ENCODE data around the gene SPON1.

DNA sequence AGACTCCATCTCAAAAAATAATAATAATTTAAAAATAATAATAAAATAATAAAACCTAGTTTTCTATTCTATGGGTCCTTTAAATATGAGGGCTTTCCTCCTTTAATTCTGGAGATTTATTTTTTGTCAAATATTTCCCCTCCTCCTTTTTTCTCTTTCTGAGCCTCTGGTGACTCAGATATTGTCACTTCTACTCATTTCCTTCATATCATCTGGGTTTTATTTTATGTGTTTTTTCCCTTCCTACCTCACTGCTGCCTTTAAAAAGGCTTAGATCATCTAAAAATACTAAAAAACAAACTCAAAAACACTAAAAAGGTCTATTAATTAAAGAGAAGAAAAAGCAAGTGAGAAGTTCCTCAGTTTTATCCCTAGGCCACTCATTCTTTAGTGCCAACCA is 138.9 kb downstream of the SPON1 start:
- TF ChIP-seq, protein P1, sequence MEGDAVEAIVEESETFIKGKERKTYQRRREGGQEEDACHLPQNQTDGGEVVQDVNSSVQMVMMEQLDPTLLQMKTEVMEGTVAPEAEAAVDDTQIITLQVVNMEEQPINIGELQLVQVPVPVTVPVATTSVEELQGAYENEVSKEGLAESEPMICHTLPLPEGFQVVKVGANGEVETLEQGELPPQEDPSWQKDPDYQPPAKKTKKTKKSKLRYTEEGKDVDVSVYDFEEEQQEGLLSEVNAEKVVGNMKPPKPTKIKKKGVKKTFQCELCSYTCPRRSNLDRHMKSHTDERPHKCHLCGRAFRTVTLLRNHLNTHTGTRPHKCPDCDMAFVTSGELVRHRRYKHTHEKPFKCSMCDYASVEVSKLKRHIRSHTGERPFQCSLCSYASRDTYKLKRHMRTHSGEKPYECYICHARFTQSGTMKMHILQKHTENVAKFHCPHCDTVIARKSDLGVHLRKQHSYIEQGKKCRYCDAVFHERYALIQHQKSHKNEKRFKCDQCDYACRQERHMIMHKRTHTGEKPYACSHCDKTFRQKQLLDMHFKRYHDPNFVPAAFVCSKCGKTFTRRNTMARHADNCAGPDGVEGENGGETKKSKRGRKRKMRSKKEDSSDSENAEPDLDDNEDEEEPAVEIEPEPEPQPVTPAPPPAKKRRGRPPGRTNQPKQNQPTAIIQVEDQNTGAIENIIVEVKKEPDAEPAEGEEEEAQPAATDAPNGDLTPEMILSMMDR (conservative IDR thresholded peaks at IDR 0.05; ENCODE audit: low read length): no peak
- no peak for TF ChIP-seq EZH2phosphoT487 (IDR thresholded peaks at IDR 0.05; ENCODE audit: borderline replicate concordance)

Data from Loucy (cell line).